Chondrocyte (in vitro differentiated cells): ENCODE data around the gene PADI2. TPM values are rescaled to one million over a fixed set of nuclear protein-coding genes. Genes with fewer than 3 reads are reported as not detected.
A peak's percentile ranks its signal among the peaks of the same experiment; 100 is the strongest.

ENCODE experiments used
- DNase-seq: peaks from one replicate; pipeline ENCODE4 v3.0.0; 2021; ENCODE audit warnings: mixed read lengths, low spot score
- H3K27ac Mint-ChIP-seq: one replicate; pipeline ENCODE4 v1.8.0; 2021; ENCODE audit warnings: mild to moderate bottlenecking, moderate library complexity, mixed read lengths; ENCODE audit not compliant: unreplicated experiment
- H3K27me3 Mint-ChIP-seq: 2 replicates; pipeline ENCODE4 v1.8.0; 2021; ENCODE audit warnings: low read depth, mixed read lengths
- H3K36me3 Mint-ChIP-seq: 2 replicates; pipeline ENCODE4 v1.8.0; 2021; ENCODE audit warnings: low read depth, mixed read lengths
- H3K4me1 Mint-ChIP-seq: 2 replicates; pipeline ENCODE4 v1.8.0; 2021; ENCODE audit warnings: low read depth, mild to moderate bottlenecking, mixed read lengths
- H3K4me3 Mint-ChIP-seq: one replicate; pipeline ENCODE4 v1.8.0; 2021; ENCODE audit warnings: mild to moderate bottlenecking, moderate library complexity, mixed read lengths; ENCODE audit not compliant: unreplicated experiment
- H3K9me3 Mint-ChIP-seq: 2 replicates; pipeline ENCODE4 v1.8.0; 2021; ENCODE audit warnings: low read depth, mixed read lengths
- CTCF ChIP-seq: fragments of 200-600 bp; sonication (generic); IDR thresholded peaks from 2 replicates; pipeline ENCODE4 v1.5.0; 2021; ENCODE audit warnings: antibody characterized with exemption, mild to moderate bottlenecking, moderate library complexity
- total RNA-seq: library from RNA; stranded (reverse); gene quantifications from 3 replicates; pipeline ENCODE4 v1.2.1, GENCODE V29; 2021

PADI2 gene
- total RNA-seq, 1 donor from 2014 or later: 74.9 TPM

GRCh38 chr1:17094664-17095063 lies 24.6 kb downstream of the PADI2 start:
- Mint-ChIP-seq H3K4me3 (no peak overlapping the region), H3K9me3 (peaks cover 3% of the 10 kb centered on the region), H3K27ac (peak overlapping the region; percentile 75), H3K36me3 (peaks cover 3% of the 10 kb centered on the region), H3K4me1 (peaks cover 42% of the 10 kb centered on the region), H3K27me3 (no peaks in the 10 kb centered on the region)
- no peak for DNase-seq
- TF ChIP-seq CTCF: no peak

GRCh38 chr1:17093822-17094393 lies 25.3 kb downstream of the PADI2 start:
- Mint-ChIP-seq H3K27me3 (no peaks in the 10 kb centered on the region), H3K9me3 (peaks cover 3% of the 10 kb centered on the region), H3K4me3 (no peak overlapping the region), H3K27ac (peak overlapping the region; percentile 75), H3K36me3 (peaks cover 3% of the 10 kb centered on the region), H3K4me1 (peaks cover 35% of the 10 kb centered on the region)
- DNase-seq: no peak
- no peak for TF ChIP-seq CTCF

GRCh38 chr1:17091252-17091651 lies 28.0 kb downstream of the PADI2 start:
- Mint-ChIP-seq H3K36me3 (peaks cover 3% of the 10 kb centered on the region), H3K27ac (peak overlapping the region; percentile 23), H3K27me3 (no peaks in the 10 kb centered on the region), H3K4me1 (peaks cover 26% of the 10 kb centered on the region), H3K4me3 (no peak overlapping the region), H3K9me3 (peaks cover 3% of the 10 kb centered on the region)
- no peak for DNase-seq
- TF ChIP-seq CTCF: no peak

DNA sequence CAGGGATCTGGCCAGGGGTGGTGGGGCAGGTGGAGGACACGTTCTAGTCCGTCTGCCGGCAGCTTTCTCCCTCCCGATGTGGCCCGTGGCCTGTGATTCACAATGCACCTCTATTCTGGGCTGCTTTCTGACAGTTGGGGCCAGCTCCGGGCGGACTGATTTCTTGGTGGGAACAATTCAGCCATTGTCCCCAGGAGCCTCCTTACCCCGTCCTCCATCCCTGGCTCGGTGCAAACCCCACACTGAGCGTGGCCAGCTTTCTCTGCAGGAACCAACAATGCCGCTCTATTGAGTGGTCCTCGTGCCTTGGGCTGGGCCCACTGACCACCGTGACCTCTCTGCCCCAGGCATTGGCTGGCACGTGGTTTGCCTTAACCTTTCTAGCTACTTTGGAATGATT lies 29.7 kb downstream of the PADI2 start:
- H3K36me3 Mint-ChIP-seq: peaks cover 3% of the 10 kb centered on the region
- no peak for TF ChIP-seq CTCF
- no peak for DNase-seq
- no peaks in the 10 kb centered on the region for H3K27me3 Mint-ChIP-seq
- H3K4me1 Mint-ChIP-seq: peaks cover 18% of the 10 kb centered on the region
- no peak overlapping the region for H3K4me3 Mint-ChIP-seq
- peaks cover 3% of the 10 kb centered on the region for H3K9me3 Mint-ChIP-seq
- H3K27ac Mint-ChIP-seq: no peak overlapping the region

- Mint-ChIP-seq H3K36me3 (peaks cover 3% of the 10 kb centered on the region), H3K9me3 (no peaks in the 10 kb centered on the region), H3K27me3 (peaks cover 3% of the 10 kb centered on the region), H3K4me3 (no peak overlapping the region), H3K4me1 (peaks cover 8% of the 10 kb centered on the region), H3K27ac (no peak overlapping the region)
- no peak for TF ChIP-seq CTCF
- no peak for DNase-seq
Observed at GRCh38 chr1:17086751-17087150, 32.5 kb downstream of the PADI2 start.
